HEK293 (cell line): ENCODE measurements around the gene CLEC14A.

Source experiments
- PBX3 ChIP-seq: sonication (generic); formaldehyde crosslinking; IDR thresholded peaks from 2 replicates; pipeline ENCODE4 v1.8.1; 2022; ENCODE audit warnings: mild to moderate bottlenecking, moderate library complexity, missing genetic modification reagents
- ZNF138 ChIP-seq: fragments of 450-650 bp; formaldehyde crosslinking; IDR thresholded peaks from 2 replicates; pipeline ENCODE4 v1.5.1; 2016; ENCODE audit warnings: missing biosample characterization, missing genetic modification characterization, borderline replicate concordance
- ZNF24 ChIP-seq: fragments of 450-650 bp; formaldehyde crosslinking; IDR thresholded peaks from 2 replicates; pipeline ENCODE4 v1.5.1; 2016; ENCODE audit warnings: missing biosample characterization, missing genetic modification characterization
- ZNF335 ChIP-seq: fragments of 450-650 bp; formaldehyde crosslinking; conservative IDR thresholded peaks from 2 replicates; pipeline ENCODE4 v1.5.1; 2016; ENCODE audit warnings: missing biosample characterization, missing genetic modification characterization

GRCh38 chr14:38238332-38238731, 17.6 kb downstream of the CLEC14A start:
- TF ChIP-seq ZNF138 (tag by site-specific recombination) (no peak), PBX3 (CRISPR knock-in tag) (no peak), ZNF24 (no peak), ZNF335 (tag by site-specific recombination) (no peak)
